ENCODE measurements around the gene CPXM2. TPM values are rescaled to one million over a fixed set of nuclear protein-coding genes. Genes with fewer than 3 reads are reported as not detected.

Gene CPXM2
- total and polyA plus RNA-seq, 2 donors (not counting 1 experiment from before 2014, with no cell fraction given) = 3.1 to 48.1 TPM

DNA sequence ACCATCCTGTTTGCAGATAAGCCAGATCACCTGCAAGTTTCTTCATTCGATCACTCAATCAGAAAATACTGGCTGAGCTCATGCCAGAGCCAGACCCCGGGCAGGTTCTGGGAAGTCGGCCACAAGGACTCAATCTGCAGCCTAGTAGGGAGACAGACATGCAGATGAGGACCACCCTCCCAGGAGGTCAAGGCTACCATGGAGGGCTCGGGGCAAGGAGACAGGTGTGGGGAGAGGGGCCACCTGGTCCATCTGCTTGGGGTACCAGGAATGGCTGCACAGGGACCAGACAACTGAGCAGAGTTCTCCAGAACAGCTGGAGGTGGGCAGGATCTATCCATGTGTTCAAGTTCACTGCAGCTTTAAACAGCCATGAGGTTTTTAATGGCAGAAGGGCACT is 16.8 kb upstream of the CPXM2 start:
- H3K4me3 ChIP-seq (replicated peaks in 1 of 4; ENCODE audit: control extremely low read depth in 1 of 4, insufficient read depth in 1 of 4, low read depth in 3 of 4, low read length in 4 of 4) = no peak overlapping the region
- no peaks in the 10 kb centered on the region for H4K20me1 ChIP-seq (ENCODE audit: control insufficient read depth, extremely low read depth, insufficient read depth, low read length)
- H3K9me3 ChIP-seq (ENCODE audit: control insufficient read depth, insufficient read depth, low read depth, low read length) = no peaks in the 10 kb centered on the region
- H3K79me2 ChIP-seq (ENCODE audit: control insufficient read depth, insufficient read depth, low read length) = no peaks in the 10 kb centered on the region
- H3K27me3 ChIP-seq (ENCODE audit: control insufficient read depth, insufficient read depth, low read length) = no peaks in the 10 kb centered on the region
- no peak for TF ChIP-seq CTCF (conservative IDR thresholded peaks at IDR 0.05 in 1 of 2, IDR thresholded peaks at IDR 0.05 in 1 of 2; ENCODE audit: low read depth in 1 of 2, low read length in 2 of 2)
- no peak for TF ChIP-seq EZH2 (IDR thresholded peaks at IDR 0.05; ENCODE audit: low read length, missing control alignments)
- no peak for DNase-seq (ENCODE audit: low read depth in 2 of 2)
- H3K9ac ChIP-seq (ENCODE audit: insufficient read depth, low read length) = no peak overlapping the region
- H2AFZ ChIP-seq (ENCODE audit: low read length) = no peak overlapping the region
- no peak overlapping the region for H3K27ac ChIP-seq (ENCODE audit: insufficient read depth, low read length)
- no peaks in the 10 kb centered on the region for H3K36me3 ChIP-seq (ENCODE audit: control insufficient read depth, insufficient read depth, low read length)
- H3K4me1 ChIP-seq (ENCODE audit: control insufficient read depth, extremely low read depth, insufficient read depth, low read length) = no peaks in the 10 kb centered on the region
- H3K4me2 ChIP-seq (ENCODE audit: extremely low read depth, insufficient read depth, low read length) = no peak overlapping the region

DNA sequence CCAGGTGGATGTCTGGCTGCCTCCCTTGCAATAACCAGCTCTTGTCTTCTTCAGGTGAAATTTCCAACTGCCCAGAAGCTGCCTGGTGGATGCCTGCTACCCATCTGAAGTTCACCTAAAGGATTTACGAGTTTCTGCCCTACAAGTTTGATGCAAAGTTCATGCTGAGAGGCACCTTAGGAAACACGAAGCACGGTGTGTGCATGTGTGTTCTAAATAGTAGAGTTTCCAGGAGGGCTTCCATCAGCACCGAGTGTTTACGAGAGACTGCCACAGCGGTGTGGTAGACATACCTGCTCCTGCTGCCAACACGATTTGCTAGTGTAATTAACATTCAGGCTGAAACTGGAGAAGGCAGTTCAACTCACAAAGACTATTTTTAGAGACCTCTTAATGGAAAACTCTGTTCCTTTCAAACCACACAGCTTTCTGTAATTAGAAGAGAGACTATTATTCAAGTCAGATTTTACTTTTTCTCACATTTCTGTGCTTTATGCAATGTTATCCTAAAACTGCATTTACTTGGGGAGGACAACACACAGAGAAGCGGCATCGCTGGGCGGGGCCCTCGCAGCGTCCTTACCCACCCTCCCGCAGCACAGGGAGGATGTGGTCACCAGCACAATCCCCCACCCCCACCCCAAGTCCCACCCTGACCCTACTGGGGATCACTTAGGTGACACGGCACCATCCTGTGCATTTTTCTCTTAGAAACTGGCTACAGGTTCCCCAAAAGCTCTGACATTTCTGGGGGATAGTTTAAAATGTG is 15.5 kb upstream of the CPXM2 start:
- no peak for DNase-seq (ENCODE audit: low read depth in 2 of 2)
- Histone ChIP-seq H2AFZ (ENCODE audit: low read length) (no peak overlapping the region), H3K9ac (ENCODE audit: insufficient read depth, low read length) (no peak overlapping the region), H3K4me2 (ENCODE audit: extremely low read depth, insufficient read depth, low read length) (no peak overlapping the region), H3K4me3 (replicated peaks in 1 of 4; ENCODE audit: control extremely low read depth in 1 of 4, insufficient read depth in 1 of 4, low read depth in 3 of 4, low read length in 4 of 4) (no peak overlapping the region), H3K36me3 (ENCODE audit: control insufficient read depth, insufficient read depth, low read length) (no peaks in the 10 kb centered on the region), H3K27ac (ENCODE audit: insufficient read depth, low read length) (no peak overlapping the region), H3K27me3 (ENCODE audit: control insufficient read depth, insufficient read depth, low read length) (no peaks in the 10 kb centered on the region), H3K4me1 (ENCODE audit: control insufficient read depth, extremely low read depth, insufficient read depth, low read length) (no peaks in the 10 kb centered on the region), H3K9me3 (ENCODE audit: control insufficient read depth, insufficient read depth, low read depth, low read length) (no peaks in the 10 kb centered on the region), H3K79me2 (ENCODE audit: control insufficient read depth, insufficient read depth, low read length) (no peaks in the 10 kb centered on the region), H4K20me1 (ENCODE audit: control insufficient read depth, extremely low read depth, insufficient read depth, low read length) (no peaks in the 10 kb centered on the region)
- TF ChIP-seq CTCF (conservative IDR thresholded peaks at IDR 0.05 in 1 of 2, IDR thresholded peaks at IDR 0.05 in 1 of 2; ENCODE audit: low read depth in 1 of 2, low read length in 2 of 2) (no peak), EZH2 (IDR thresholded peaks at IDR 0.05; ENCODE audit: low read length, missing control alignments) (no peak)

DNA sequence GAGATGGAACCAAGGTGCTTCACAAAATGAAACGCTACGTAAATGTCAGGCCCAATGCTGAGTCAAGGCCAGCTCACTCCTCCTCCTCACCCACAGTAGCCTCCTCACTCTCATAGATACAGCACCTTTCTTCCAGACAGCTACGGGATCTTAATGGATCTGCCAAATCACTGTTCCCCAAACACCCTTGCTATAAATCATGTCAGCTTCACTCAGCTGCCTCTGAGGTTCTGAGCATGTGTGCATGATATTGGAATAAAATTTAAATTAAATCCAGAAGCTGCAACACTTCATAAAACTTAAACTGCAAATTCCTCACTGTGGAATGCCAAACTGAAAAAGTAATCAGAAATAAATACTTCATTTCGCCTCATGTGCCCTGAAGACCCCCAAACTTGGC is 14.7 kb upstream of the CPXM2 start:
- Histone ChIP-seq H3K79me2 (ENCODE audit: control insufficient read depth, insufficient read depth, low read length) (no peaks in the 10 kb centered on the region), H3K27me3 (ENCODE audit: control insufficient read depth, insufficient read depth, low read length) (no peaks in the 10 kb centered on the region), H3K4me1 (ENCODE audit: control insufficient read depth, extremely low read depth, insufficient read depth, low read length) (no peaks in the 10 kb centered on the region), H3K36me3 (ENCODE audit: control insufficient read depth, insufficient read depth, low read length) (no peaks in the 10 kb centered on the region), H4K20me1 (ENCODE audit: control insufficient read depth, extremely low read depth, insufficient read depth, low read length) (no peaks in the 10 kb centered on the region), H3K4me2 (ENCODE audit: extremely low read depth, insufficient read depth, low read length) (no peak overlapping the region), H3K9ac (ENCODE audit: insufficient read depth, low read length) (no peak overlapping the region), H3K9me3 (ENCODE audit: control insufficient read depth, insufficient read depth, low read depth, low read length) (no peaks in the 10 kb centered on the region), H3K4me3 (replicated peaks in 1 of 4; ENCODE audit: control extremely low read depth in 1 of 4, insufficient read depth in 1 of 4, low read depth in 3 of 4, low read length in 4 of 4) (no peak overlapping the region), H3K27ac (ENCODE audit: insufficient read depth, low read length) (no peak overlapping the region), H2AFZ (ENCODE audit: low read length) (no peak overlapping the region)
- no peak for DNase-seq (ENCODE audit: low read depth in 2 of 2)
- TF ChIP-seq CTCF (conservative IDR thresholded peaks at IDR 0.05 in 1 of 2, IDR thresholded peaks at IDR 0.05 in 1 of 2; ENCODE audit: low read depth in 1 of 2, low read length in 2 of 2) (no peak), EZH2 (IDR thresholded peaks at IDR 0.05; ENCODE audit: low read length, missing control alignments) (no peak)
